Measurements from ENCODE around the gene SARS2. TPM values are rescaled to one million over a fixed set of nuclear protein-coding genes. Genes with fewer than 3 reads are reported as not detected.

SARS2 gene
- total and polyA plus RNA-seq, 7 donors, result 13.3 to 19.8 (median 17.0) TPM

DNA sequence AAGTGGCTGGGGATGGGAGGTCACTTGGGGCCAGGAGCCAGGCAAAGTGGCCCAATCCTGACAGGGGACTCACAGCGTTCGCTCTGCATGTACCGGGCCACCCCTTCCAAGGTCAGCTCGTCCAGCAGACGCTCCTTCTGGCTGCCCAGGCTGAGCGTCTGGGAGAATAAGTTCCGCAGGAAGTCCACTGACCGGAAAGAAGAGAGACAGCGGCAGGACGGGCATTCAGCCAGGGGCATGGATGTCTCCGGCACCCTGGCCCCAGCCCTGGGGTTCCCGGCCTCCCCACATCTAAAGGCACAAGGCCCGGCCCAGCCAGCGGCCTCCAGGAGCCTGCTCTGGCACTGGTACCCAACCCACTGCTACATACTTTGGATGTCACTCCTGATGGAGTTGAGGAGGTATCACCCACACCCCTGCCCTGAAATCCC is 37.2 kb downstream of the SARS2 start:
- Histone ChIP-seq H3K4me1 (peaks cover 72% of the 10 kb centered on the region), H3K27ac (peak overlapping the region; percentile 80)
- ATAC-seq, result peak in 3 of 4 donors; percentile 24 to 40 (median 27)

DNA sequence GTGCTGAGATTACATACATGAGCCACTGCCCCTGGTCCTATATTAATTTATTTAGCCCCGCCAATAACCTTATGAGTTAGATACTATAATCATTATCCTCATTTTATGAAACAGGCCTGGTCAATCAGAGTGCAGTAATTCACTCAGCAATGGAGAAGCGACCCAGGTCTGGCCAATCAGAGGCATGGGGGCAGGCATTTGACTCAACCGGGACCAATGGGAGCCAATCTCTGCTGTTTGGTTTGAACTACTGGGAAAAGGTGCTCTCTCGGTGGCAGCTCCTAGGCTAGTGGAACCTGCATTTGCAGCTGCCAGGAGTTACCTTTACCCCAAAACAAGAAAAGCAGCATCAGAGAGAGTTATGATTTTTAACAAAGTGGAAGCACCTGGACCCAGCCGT is 37.7 kb downstream of the SARS2 start:
- intact Hi-C loops (cut with DNase I), result loop anchor here in 1 of 2 donors (5.0 kb wide), 1 partner anchor 41 kb away; no protein-coding TSS in a partner anchor
- no peak for ATAC-seq
- Histone ChIP-seq H3K4me3 (no peak overlapping the region), H3K36me3 (ENCODE audit: insufficient read depth in 1 of 2, low read depth in 1 of 2) (peaks cover 0 to 55% of the 10 kb centered on the region in 2 donors), H3K27me3 (ENCODE audit: insufficient read depth in 3 of 3, low read length in 2 of 3) (no peaks in the 10 kb centered on the region), H3K4me1 (peaks cover 68% of the 10 kb centered on the region), H3K9me3 (no peaks in the 10 kb centered on the region), H3K27ac (peak overlapping the region; percentile 80)
- DNase-seq, result no peak
- WGBS, 3 donors, result 57 to 72% (median 57%) methylated on average over 5 of the region's 5 CpGs
- TF ChIP-seq, protein P1, sequence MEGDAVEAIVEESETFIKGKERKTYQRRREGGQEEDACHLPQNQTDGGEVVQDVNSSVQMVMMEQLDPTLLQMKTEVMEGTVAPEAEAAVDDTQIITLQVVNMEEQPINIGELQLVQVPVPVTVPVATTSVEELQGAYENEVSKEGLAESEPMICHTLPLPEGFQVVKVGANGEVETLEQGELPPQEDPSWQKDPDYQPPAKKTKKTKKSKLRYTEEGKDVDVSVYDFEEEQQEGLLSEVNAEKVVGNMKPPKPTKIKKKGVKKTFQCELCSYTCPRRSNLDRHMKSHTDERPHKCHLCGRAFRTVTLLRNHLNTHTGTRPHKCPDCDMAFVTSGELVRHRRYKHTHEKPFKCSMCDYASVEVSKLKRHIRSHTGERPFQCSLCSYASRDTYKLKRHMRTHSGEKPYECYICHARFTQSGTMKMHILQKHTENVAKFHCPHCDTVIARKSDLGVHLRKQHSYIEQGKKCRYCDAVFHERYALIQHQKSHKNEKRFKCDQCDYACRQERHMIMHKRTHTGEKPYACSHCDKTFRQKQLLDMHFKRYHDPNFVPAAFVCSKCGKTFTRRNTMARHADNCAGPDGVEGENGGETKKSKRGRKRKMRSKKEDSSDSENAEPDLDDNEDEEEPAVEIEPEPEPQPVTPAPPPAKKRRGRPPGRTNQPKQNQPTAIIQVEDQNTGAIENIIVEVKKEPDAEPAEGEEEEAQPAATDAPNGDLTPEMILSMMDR (IDR thresholded peaks at IDR 0.05), result no peak

More for the DNA sequence above, 37.2 kb downstream of the SARS2 start:
- WGBS, 3 donors, result 17 to 38% (median 25%) methylated on average over 14 of the region's 14 CpGs
- intact Hi-C loops (cut with DNase I), result loop anchor here in 1 of 2 donors (5.0 kb wide), 1 partner anchor 41 kb away; no protein-coding TSS in a partner anchor
- no peak overlapping the region for H3K4me3 ChIP-seq
- H3K36me3 ChIP-seq (ENCODE audit: insufficient read depth in 1 of 2, low read depth in 1 of 2), result peaks cover 0 to 50% of the 10 kb centered on the region in 2 donors
- no peaks in the 10 kb centered on the region for H3K9me3 ChIP-seq
- DNase-seq, result peak in 1 of 2 donors; percentile 51
- TF ChIP-seq, protein P1 (IDR thresholded peaks at IDR 0.05), result no peak
- H3K27me3 ChIP-seq (ENCODE audit: insufficient read depth in 3 of 3, low read length in 2 of 3), result no peaks in the 10 kb centered on the region

DNA sequence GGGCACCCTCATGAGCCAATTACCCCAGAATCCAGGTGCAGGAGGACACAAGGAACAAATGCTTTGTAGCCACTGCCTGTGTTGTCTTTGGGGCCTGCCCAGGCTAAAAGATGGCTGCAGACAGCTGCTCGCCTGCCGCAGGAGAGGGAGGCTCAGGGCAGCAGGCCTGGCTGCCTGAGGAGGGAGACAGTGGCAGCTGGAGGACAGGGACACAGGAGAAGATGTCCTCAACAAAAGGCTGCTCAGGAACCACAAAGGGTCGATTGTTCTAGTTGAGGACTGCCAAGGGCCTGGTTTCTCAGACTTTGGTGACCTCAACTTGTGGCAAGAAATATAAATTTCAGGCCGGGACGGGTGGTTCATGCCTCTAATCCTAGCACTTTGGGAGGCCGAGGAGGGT is 38.8 kb downstream of the SARS2 start:
- H3K4me3 ChIP-seq, result no peak overlapping the region
- TF ChIP-seq, protein P1 (IDR thresholded peaks at IDR 0.05), result no peak
- ATAC-seq (no peak), DNase-seq (no peak)
- peaks cover 57% of the 10 kb centered on the region for H3K4me1 ChIP-seq
- peak overlapping the region; percentile 80 for H3K27ac ChIP-seq
- intact Hi-C loops (cut with DNase I), result loop anchor here in 1 of 2 donors (5.0 kb wide), 1 partner anchor 39 kb away; no protein-coding TSS in a partner anchor
- H3K9me3 ChIP-seq, result no peaks in the 10 kb centered on the region
- no peaks in the 10 kb centered on the region for H3K27me3 ChIP-seq (ENCODE audit: insufficient read depth in 3 of 3, low read length in 2 of 3)
- 48 to 70% (median 63%) methylated on average over 6 of the region's 6 CpGs for WGBS, 3 donors
- H3K36me3 ChIP-seq (ENCODE audit: insufficient read depth in 1 of 2, low read depth in 1 of 2), result peaks cover 0 to 65% of the 10 kb centered on the region in 2 donors

DNA sequence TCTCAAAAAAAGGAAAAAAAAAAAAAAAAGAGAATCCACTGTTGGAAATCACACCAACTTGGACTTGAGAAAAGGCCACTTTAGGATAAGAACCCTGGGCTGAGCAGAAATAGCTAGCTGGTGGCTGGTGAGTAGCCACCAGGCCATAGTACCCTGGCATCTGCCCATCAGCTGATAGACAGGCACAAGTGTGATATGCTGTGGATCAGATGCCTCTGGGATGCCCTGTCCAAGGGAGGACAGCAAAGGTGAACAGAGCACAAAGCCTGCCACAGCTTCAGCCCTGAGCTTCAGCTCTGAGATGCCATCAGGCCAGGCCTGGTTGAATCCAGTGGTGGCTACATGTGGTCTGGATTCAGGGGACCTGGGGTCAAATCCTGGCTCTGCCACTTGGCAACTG is 39.9 kb downstream of the SARS2 start:
- Histone ChIP-seq H3K36me3 (ENCODE audit: insufficient read depth in 1 of 2, low read depth in 1 of 2) (peaks cover 0 to 65% of the 10 kb centered on the region in 2 donors), H3K9me3 (no peaks in the 10 kb centered on the region), H3K4me1 (peaks cover 55% of the 10 kb centered on the region), H3K4me3 (no peak overlapping the region), H3K27ac (peak overlapping the region; percentile 80), H3K27me3 (ENCODE audit: insufficient read depth in 3 of 3, low read length in 2 of 3) (no peaks in the 10 kb centered on the region)
- intact Hi-C loops (cut with DNase I), result loop anchor here in 1 of 2 donors (5.0 kb wide), 1 partner anchor 38 kb away; no protein-coding TSS in a partner anchor
- TF ChIP-seq, protein P1 (IDR thresholded peaks at IDR 0.05), result no peak
- ATAC-seq, result peak; percentile 88 to 93 (median 90)
- peak; percentile 59 to 86 for DNase-seq

DNA sequence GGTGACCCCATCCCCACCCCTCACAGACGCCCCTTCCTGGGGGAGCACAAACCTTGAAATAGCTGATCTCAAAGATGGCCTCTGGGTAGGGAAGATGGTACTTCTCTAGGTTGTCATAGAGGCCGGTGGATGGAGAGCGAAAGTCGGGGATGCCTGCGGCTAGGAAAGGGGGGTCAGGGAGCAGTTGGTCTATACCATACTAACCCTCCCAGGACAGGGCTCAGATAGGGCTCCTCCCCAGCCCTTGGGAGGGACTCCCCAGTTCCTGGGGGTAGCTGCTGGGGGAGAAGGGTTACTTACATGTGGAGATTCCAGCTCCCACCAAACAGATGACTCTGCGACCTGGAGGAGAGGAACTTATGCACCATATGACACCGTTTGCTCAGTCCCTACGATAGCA is 40.8 kb downstream of the SARS2 start:
- H3K36me3 ChIP-seq (ENCODE audit: insufficient read depth in 1 of 2, low read depth in 1 of 2), result peaks cover 0 to 60% of the 10 kb centered on the region in 2 donors
- ATAC-seq, result no peak
- intact Hi-C loops (cut with DNase I), result loop anchor here in 1 of 2 donors (5.0 kb wide), 1 partner anchor 38 kb away; no protein-coding TSS in a partner anchor
- 70 to 78% (median 75%) methylated on average over 8 of the region's 8 CpGs for WGBS, 3 donors
- no peaks in the 10 kb centered on the region for H3K27me3 ChIP-seq (ENCODE audit: insufficient read depth in 3 of 3, low read length in 2 of 3)
- H3K27ac ChIP-seq, result peak overlapping the region; percentile 80
- H3K9me3 ChIP-seq, result no peaks in the 10 kb centered on the region
- no peak overlapping the region for H3K4me3 ChIP-seq
- DNase-seq, result no peak
- TF ChIP-seq, protein P1 (IDR thresholded peaks at IDR 0.05), result no peak
- H3K4me1 ChIP-seq, result peaks cover 49% of the 10 kb centered on the region

Measured in psoas muscle (tissue), 8 donors.